ENCODE measurements around the gene CCDC188. TPM values are rescaled to one million over a fixed set of nuclear protein-coding genes. Genes with fewer than 3 reads are reported as not detected.
A peak's percentile ranks its signal among the peaks of the same experiment; 100 is the strongest.

CCDC188 gene
- total and polyA plus RNA-seq, 2 of the 13 experiments (the other 11 are each of a cell fraction or from before 2014, with no cell fraction given) = not detected

- Histone ChIP-seq H3K9me3 (ENCODE audit: low read length) (no peaks in the 10 kb centered on the region), H4K20me1 (ENCODE audit: insufficient read depth, low read length) (no peaks in the 10 kb centered on the region), H3K4me2 (ENCODE audit: low read depth, low read length) (no peak overlapping the region; the same call in 1 of the 2 replicates), H3K4me3 (replicated peaks in 1 of 3; ENCODE audit: insufficient read depth in 1 of 3, low read depth in 2 of 3, low read length in 3 of 3) (no peak overlapping the region; a peak in 1 of 6 replicates), H3K4me1 (ENCODE audit: insufficient read depth, low read length) (0 out of 2 replicates have a peak, but pooled peaks cover 12% of the 10 kb centered on the region), H2AFZ (ENCODE audit: low read length) (no peak overlapping the region), H3K79me2 (ENCODE audit: insufficient read depth, low read length) (no peaks in the 10 kb centered on the region), H3K27ac (ENCODE audit: extremely low read length, insufficient read depth, low read length) (no peak overlapping the region), H3K36me3 (replicated peaks in 1 of 2; ENCODE audit: control insufficient read depth in 1 of 2, insufficient read depth in 2 of 2, low read length in 2 of 2) (no peaks in the 10 kb centered on the region), H3K9ac (ENCODE audit: insufficient read depth, low read depth, low read length) (no peak overlapping the region), H3K27me3 (ENCODE audit: control insufficient read depth in 1 of 2, insufficient read depth in 2 of 2, low read length in 2 of 2) (peaks cover 4 to 5% of the 10 kb centered on the region in 2 experiments; a peak in 2 of 5 replicates)
- in situ Hi-C loops (cut with HindIII; ENCODE audit: extremely low pct_ligation_motif_present, low pct_unique_long_range_greater_than_20kb) = no loop called here
- BruUV-seq (replicated peaks) = no TSS peak
- DNase-seq (ENCODE audit: low spot score) (no peak), ATAC-seq (peak; percentile 47), FAIRE-seq (no peak)
- 70% methylated on average over 3 of the region's 14 CpGs for WGBS (ENCODE audit: low lambda C conversion rate)
- ChIA-PET POLR2A (no interaction called here), CTCF (ENCODE audit: low intra/inter-chr PET ratio, low total read pairs) (no interaction called here)
- intact Hi-C loops (cut with micrococcal nuclease; ENCODE audit: unreplicated experiment) = no loop called here
- TF ChIP-seq SKIL (CRISPR knock-in tag; IDR thresholded peaks at IDR 0.05; ENCODE audit: borderline replicate concordance) = no peak
- TF ChIP-seq, protein P1, sequence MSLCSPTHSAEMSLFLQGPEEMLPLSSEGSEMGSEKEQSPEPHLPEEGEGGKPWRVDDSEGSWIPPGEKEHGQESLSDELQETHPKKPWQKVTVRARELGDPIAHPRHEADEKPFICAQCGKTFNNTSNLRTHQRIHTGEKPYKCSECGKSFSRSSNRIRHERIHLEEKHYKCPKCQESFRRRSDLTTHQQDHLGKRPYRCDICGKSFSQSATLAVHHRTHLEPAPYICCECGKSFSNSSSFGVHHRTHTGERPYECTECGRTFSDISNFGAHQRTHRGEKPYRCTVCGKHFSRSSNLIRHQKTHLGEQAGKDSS (CRISPR knock-in tag; IDR thresholded peaks at IDR 0.05; ENCODE audit: borderline replicate concordance, low read depth) = no peak
- TF ChIP-seq, protein P2, sequence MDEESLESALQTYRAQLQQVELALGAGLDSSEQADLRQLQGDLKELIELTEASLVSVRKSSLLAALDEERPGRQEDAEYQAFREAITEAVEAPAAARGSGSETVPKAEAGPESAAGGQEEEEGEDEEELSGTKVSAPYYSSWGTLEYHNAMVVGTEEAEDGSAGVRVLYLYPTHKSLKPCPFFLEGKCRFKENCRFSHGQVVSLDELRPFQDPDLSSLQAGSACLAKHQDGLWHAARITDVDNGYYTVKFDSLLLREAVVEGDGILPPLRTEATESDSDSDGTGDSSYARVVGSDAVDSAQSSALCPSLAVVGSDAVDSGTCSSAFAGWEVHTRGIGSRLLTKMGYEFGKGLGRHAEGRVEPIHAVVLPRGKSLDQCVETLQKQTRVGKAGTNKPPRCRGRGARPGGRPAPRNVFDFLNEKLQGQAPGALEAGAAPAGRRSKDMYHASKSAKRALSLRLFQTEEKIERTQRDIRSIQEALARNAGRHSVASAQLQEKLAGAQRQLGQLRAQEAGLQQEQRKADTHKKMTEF (CRISPR knock-in tag; IDR thresholded peaks at IDR 0.05) = no peak
- TF ChIP-seq ETV5 (CRISPR knock-in tag; IDR thresholded peaks at IDR 0.05; ENCODE audit: borderline replicate concordance) = no peak
- TF ChIP-seq ZNF83 (CRISPR knock-in tag; IDR thresholded peaks at IDR 0.05; ENCODE audit: borderline replicate concordance) = no peak
- TF ChIP-seq CHCHD3 (CRISPR knock-in tag; IDR thresholded peaks at IDR 0.05) = no peak
- no peak for TF ChIP-seq TAF1 (CRISPR knock-in tag; IDR thresholded peaks at IDR 0.05)
- TF ChIP-seq KLF6 (CRISPR knock-in tag; IDR thresholded peaks at IDR 0.05) = no peak
- no peak for TF ChIP-seq NBN (conservative IDR thresholded peaks at IDR 0.05)
- TF ChIP-seq ZNF17 (CRISPR knock-in tag; IDR thresholded peaks at IDR 0.05) = no peak
- no peak for TF ChIP-seq ZNF430 (CRISPR knock-in tag; IDR thresholded peaks at IDR 0.05)
- no peak for TF ChIP-seq EP300 (IDR thresholded peaks at IDR 0.05; ENCODE audit: low read depth in 2 of 2, low read length in 2 of 2)
- no peak for TF ChIP-seq EP300 (CRISPR knock-in tag; IDR thresholded peaks at IDR 0.05; ENCODE audit: borderline replicate concordance)
- TF ChIP-seq XRCC5 (optimal IDR thresholded peaks at IDR 0.05; ENCODE audit: low read length) = no peak
- no peak for TF ChIP-seq PCBP2 (optimal IDR thresholded peaks at IDR 0.05; ENCODE audit: low read depth, low read length, poor library complexity, severe bottlenecking)
- no peak for TF ChIP-seq NFYB (CRISPR knock-in tag; IDR thresholded peaks at IDR 0.05)
Measured at GRCh38 chr22:20147237-20147988, 3.4 kb downstream of the CCDC188 start.
